ENCODE results near the gene TSTD1. TPM values are rescaled to one million over a fixed set of nuclear protein-coding genes. Genes with fewer than 3 reads are reported as not detected.

Gene TSTD1
- total RNA-seq, 4 donors from 2014 or later, result 33.0 to 152 (median 78.8) TPM

DNA sequence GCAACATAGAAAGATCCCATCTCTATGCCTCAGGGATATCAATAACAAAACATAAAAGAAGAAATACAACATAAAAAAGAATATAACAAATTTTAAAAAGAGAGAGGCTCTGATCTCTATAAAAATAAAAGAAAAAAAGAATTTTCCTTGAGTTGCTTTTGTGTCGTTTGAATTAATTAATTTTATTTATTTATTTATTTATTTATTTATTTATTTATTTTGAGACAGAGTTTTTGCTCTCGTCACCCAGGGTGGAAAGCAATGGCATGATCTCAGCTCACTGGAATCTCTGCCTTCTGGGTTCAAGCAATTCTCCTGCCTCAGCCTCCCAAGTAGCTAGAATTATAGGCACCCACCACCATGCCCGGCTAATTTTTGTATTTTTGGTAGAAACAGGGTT, 26.3 kb downstream of the TSTD1 start:
- H3K4me3 ChIP-seq, result no peak overlapping the region
- H3K36me3 ChIP-seq, result no peaks in the 10 kb centered on the region
- peaks cover 5 to 30% (median 12%) of the 10 kb centered on the region in 4 donors for H3K4me1 ChIP-seq
- DNase-seq, result no peak
- H3K27me3 ChIP-seq, result no peaks in the 10 kb centered on the region
- no peak for TF ChIP-seq POLR2A (IDR thresholded peaks at IDR 0.05)
- TF ChIP-seq, protein P1, sequence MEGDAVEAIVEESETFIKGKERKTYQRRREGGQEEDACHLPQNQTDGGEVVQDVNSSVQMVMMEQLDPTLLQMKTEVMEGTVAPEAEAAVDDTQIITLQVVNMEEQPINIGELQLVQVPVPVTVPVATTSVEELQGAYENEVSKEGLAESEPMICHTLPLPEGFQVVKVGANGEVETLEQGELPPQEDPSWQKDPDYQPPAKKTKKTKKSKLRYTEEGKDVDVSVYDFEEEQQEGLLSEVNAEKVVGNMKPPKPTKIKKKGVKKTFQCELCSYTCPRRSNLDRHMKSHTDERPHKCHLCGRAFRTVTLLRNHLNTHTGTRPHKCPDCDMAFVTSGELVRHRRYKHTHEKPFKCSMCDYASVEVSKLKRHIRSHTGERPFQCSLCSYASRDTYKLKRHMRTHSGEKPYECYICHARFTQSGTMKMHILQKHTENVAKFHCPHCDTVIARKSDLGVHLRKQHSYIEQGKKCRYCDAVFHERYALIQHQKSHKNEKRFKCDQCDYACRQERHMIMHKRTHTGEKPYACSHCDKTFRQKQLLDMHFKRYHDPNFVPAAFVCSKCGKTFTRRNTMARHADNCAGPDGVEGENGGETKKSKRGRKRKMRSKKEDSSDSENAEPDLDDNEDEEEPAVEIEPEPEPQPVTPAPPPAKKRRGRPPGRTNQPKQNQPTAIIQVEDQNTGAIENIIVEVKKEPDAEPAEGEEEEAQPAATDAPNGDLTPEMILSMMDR (IDR thresholded peaks at IDR 0.05), result no peak
- peak overlapping the region; percentile 79 to 98 (median 93) for H3K27ac ChIP-seq
- no peaks in the 10 kb centered on the region for H3K9me3 ChIP-seq

DNA sequence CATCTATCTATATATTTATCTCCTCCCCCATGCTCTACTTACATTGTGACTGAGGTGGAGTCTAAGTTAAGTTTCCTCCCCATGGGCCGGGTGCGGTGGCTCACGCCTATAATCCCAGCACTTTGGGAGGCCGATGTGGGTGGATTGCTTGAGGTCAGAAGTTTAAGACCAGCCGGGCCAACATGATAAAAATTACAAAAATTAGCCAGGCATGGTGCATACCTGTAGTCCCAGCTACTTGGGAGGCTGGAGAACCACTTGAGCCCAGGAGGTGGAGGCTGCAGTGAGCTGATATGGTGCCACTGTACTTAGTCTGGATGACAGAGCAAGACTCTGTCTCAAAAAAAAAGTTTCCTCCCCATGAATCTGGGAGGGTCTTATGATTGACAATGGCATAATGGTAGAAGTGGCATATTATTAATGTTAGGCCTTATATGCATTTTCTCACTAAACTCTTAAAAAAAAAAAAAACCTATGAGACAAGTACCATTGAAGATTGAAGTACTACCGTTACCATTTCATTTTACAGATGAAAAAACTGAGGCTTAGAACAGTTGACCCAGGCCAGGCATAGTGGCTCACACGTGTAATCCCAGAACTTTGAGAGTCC, 29.1 kb downstream of the TSTD1 start:
- H3K36me3 ChIP-seq, result no peaks in the 10 kb centered on the region

DNA sequence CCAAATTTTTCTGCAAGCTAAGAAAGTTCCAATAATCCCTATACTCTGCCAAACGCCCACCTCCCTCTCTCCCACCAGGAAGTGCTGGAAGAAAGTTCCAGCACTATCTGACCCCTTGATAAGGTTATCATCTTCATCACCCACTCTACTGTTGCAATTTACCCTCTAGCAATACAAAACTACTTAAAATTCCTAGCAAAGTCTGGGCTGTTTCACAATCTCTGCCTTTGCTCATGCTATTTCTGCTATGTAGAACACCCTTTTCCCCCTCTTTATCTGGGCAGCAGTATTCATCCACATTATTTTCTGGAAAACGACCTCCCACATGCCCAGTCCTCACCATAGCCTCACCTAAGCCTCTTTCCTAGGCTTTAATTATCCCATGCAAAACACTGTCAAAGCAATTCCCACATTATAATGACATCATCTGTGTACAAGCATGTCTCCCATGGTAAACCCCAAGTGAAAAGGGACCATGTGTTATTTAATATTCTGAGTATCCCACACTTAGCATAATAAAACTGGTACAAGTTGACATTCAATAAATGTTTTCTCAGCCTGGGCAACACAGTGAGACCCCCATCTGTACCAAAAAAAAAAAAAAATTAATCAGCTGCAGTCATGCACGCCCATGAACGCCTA, 29.8 kb downstream of the TSTD1 start:
- no peak for DNase-seq
- Histone ChIP-seq H3K36me3 (no peaks in the 10 kb centered on the region), H3K4me3 (no peak overlapping the region), H3K27me3 (no peaks in the 10 kb centered on the region), H3K4me1 (peaks cover 0 to 15% (median 9%) of the 10 kb centered on the region in 4 donors), H3K9me3 (no peaks in the 10 kb centered on the region), H3K27ac (no peak overlapping the region)
- no peak for TF ChIP-seq POLR2A (IDR thresholded peaks at IDR 0.05)
- TF ChIP-seq, protein P1 (IDR thresholded peaks at IDR 0.05), result no peak

More for the DNA sequence above, 29.1 kb downstream of the TSTD1 start:
- H3K9me3 ChIP-seq, result no peaks in the 10 kb centered on the region
- H3K27ac ChIP-seq, result no peak overlapping the region
- H3K4me1 ChIP-seq, result peaks cover 5 to 19% (median 12%) of the 10 kb centered on the region in 4 donors
- no peak for DNase-seq
- no peaks in the 10 kb centered on the region for H3K27me3 ChIP-seq
- H3K4me3 ChIP-seq, result no peak overlapping the region
- TF ChIP-seq POLR2A (IDR thresholded peaks at IDR 0.05), result no peak
- TF ChIP-seq, protein P1 (IDR thresholded peaks at IDR 0.05), result no peak

DNA sequence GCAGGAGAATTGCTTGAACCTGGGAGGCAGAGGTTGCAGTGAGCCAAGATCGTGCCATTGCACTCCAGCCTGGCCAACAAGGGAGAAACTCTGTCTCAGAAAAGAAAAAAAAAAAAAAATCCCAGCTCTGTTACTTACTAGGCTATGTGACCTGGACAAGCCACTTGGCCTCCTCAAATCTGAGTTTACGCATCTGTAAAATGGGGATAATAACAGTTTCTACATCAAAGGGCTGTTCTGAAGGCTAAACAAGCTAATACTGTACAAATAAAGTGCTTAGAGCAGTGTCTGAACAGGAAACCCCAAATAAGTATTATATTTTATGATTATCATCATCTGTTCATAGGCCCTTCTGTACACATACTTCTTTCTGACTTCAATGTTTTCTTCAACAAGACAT, 31.4 kb downstream of the TSTD1 start:
- no peak overlapping the region for H3K27ac ChIP-seq
- TF ChIP-seq, protein P1 (IDR thresholded peaks at IDR 0.05), result no peak
- no peak for TF ChIP-seq POLR2A (IDR thresholded peaks at IDR 0.05)

DNA sequence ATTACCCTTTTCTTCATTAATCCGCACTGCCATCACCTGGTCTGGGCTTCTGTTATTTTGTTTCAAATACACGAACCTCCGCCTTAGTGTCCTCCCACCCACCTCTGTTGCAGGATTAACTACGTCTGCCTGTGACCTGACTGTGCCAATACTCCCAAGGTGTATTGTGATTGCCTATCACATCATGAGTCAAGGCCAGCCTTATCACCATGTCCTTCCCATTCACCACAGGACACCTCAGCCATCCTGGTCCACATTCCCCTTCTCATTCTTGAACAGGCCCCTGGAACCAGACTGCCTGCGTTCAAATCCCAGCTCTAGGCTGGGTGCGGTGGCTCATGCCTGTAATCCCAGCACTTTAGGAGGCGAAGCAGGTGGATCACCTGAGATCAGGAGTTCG, 32.2 kb downstream of the TSTD1 start:
- H3K9me3 ChIP-seq, result no peaks in the 10 kb centered on the region
- peaks cover 0 to 5% (median 2%) of the 10 kb centered on the region in 4 donors for H3K4me1 ChIP-seq
- H3K27me3 ChIP-seq, result no peaks in the 10 kb centered on the region
- no peak overlapping the region for H3K27ac ChIP-seq
- no peak overlapping the region for H3K4me3 ChIP-seq
- no peak for DNase-seq
- TF ChIP-seq POLR2A (IDR thresholded peaks at IDR 0.05), result no peak
- TF ChIP-seq, protein P1 (IDR thresholded peaks at IDR 0.05), result no peak
- no peaks in the 10 kb centered on the region for H3K36me3 ChIP-seq

More for the DNA sequence above, 31.4 kb downstream of the TSTD1 start:
- no peaks in the 10 kb centered on the region for H3K36me3 ChIP-seq
- H3K4me1 ChIP-seq, result peaks cover 0 to 5% (median 0%) of the 10 kb centered on the region in 4 donors
- no peak for DNase-seq
- no peak overlapping the region for H3K4me3 ChIP-seq
- H3K27me3 ChIP-seq, result no peaks in the 10 kb centered on the region
- no peaks in the 10 kb centered on the region for H3K9me3 ChIP-seq

Data from Peyer's patch (tissue), 4 donors.